NCI-H2107 (cell line): ENCODE results near the gene KIF16B.
"Not testable (repeated sequence)": the region's sequence is repeated elsewhere in the genome, so short reads cannot be mapped to it uniquely, and the experiment has no call there.

ENCODE experiments used
- DNase-seq: peaks from one replicate; lab custom pipeline; 2025; lab: John Stamatoyannopoulos, UW

The KIF16B gene

DNA sequence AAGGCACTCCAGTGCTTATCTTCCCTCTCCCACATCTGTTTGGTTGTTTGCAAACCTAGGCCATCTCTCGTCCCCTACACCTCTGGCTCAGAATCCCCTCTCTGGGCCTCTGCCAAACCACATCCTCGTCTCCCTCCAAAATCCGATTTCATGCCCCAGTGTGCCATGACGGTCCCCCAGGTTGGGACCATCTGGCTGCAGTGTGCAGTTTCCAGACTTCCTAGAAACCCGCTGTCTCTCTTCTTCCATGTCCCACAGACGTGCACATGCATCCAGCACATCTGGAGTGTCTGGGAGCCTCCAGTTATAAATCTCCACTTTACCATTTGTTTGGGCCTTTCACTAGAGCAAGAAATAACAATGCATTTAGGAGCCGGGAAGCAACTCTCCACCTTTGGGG lies 316.2 kb downstream of the KIF16B start:
- no peak for DNase-seq

DNA sequence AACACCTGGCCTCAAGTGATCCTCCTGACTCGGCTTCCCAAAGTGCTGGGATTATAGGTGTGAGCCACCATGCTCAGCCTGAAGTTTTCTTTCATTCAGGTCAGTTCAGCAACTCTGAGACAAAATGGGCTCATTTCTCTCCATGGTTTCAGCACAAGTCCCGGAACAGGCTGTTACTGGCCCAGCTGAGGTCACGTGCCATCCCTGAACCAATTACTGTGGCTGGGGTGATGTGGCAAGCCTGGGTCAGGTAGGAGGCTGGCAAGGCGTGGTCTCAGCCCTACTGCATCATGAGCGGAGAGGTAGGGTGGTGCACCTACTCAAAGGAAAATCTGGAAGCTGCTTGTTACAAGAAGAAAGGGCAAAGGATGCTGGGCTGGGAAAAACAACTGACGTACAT lies 326.4 kb downstream of the KIF16B start:
- no peak for DNase-seq

DNA sequence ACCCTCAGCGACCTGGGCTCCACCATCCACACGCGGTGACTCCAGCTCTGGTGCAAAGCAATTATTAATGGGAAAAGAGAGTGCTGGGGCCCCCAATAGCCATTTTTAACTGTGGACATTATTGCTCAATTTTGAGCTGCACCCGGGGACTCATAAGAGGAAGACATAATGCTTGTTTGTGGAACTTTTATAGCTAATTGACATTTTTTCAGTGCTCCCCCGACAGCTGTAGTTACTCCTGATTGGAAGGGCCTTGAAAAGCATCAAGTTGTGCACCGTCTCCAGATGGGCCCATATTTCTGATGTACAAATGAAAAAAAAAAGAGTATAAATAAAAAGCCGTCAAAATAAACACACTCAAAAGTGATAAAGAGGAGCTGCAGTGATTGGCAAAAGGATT lies 327.0 kb downstream of the KIF16B start:
- no peak for DNase-seq

DNA sequence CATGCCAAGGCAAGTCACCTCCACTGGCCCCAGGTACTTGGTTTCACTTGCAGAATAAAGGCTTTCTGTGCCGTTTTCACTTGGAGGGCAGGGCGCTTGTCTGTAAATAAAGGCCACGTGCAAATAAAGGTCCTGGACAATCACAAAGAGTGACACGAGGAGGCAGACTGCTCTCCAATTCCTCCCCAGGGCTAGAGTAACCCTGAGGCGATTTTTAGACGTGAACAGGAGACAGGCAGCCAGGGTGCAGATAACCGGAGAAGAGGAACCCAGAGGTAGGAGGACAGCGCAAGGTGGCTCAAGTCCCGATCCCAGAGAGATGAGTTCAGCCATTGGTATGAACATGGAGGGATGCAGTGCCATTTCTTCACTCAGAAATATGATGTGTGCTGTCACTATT lies 327.4 kb downstream of the KIF16B start:
- DNase-seq = no peak

DNA sequence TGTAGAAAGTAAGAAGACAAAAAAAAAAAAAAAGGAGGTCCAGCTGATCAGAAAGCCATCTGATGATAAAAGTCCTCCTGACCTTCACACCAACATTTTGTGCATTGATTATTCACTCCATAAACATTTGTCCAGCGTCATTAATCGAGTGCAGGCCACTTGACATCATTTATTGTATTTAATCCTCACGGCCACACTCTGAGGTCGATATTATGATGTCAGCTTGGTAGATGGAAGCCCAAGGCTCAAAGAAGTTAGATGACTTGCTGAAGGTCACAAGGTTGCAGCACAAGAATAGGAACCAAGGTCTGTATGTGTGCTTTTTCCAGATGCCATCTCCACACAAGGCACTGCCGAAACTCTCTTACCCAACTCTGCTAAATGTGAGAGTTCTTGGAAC lies 328.4 kb downstream of the KIF16B start:
- no peak for DNase-seq

DNA sequence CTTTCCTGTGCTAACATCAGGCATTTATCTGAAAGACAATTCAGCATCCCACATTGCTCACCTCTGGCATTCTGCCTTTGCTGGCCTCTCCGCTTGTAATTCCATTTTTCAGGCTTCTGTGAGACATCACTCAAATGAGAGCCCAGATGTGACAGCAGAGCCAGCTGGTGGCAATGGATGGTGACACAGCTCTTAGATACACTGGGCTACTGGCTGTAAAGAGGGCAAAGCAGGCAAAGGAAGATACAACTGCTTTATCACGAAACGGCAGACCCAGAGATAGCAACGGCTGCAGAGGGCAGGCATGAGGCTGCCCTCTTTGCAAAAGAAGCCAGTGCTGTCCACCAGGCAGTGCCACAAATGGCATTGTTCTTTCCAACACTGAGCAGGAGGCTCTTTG lies 329.8 kb downstream of the KIF16B start:
- no peak for DNase-seq

DNA sequence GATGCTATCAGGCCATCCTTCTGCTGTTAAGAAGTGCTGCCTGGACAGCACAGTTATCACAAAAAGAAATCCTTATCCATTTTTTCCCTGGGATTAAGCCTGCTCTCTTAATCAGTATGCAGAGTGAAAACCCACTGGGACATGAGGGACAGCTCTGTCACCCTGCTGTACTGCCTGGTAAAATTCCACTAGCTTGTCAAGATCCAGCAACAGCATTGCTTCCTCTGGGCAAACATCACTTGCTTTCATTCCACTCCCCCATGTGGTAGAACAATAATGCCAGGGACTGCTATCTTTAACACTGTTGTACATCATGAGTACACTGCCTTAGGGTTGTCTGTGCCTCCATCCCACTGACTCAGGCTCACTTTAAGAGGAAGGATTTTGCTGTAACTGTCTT lies 331.3 kb downstream of the KIF16B start:
- no peak for DNase-seq

DNA sequence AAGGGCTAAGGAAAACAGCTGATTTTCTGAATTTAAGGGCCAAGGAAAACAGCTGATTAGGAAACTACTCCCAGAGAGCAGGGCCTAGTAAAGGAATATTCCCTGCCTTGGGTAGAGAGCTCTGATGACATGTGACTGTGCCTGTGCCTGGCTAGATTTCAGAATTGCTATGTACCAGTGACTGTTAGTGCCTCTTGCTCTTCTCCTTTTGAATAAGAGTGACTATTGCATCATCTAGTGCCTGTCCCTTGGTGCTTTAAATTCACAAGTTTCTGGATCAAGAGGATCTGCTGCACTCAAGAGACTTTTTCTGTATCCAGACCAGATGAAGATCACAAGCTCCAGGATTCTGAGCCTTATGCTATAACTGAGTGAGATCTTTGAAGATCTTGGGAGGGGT lies 332.9 kb downstream of the KIF16B start:
- no peak for DNase-seq

DNA sequence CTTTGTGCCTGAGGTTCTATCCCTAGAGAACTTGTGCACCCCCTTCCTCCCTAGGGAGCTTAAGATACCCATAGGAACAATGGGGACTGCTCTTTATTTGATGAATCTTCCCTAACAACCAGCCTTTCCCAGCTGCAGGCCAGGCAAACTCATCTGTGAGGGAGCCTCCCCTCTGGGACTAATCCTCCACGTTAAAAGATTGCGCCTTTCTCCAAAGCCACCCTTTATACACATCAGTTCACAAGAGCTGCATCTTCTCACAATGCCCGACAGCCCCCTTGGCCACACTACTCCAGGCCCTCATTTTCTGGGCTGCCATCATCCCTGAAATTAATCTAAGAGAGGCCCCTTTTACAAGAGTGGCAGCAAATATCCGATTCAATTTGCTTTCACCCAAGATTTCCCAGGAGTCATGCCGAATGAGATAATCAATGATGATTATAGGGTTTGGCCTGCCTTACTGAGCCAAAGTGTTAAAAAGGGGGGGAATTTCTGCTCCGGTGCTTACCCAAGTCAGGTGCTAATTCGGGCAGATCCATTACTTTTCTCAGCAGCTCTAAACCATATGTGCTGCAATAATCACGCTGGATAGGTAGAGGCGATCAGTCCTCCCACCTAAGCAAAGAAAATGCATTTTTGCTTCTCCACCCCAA lies 336.5 kb downstream of the KIF16B start:
- DNase-seq = no peak

DNA sequence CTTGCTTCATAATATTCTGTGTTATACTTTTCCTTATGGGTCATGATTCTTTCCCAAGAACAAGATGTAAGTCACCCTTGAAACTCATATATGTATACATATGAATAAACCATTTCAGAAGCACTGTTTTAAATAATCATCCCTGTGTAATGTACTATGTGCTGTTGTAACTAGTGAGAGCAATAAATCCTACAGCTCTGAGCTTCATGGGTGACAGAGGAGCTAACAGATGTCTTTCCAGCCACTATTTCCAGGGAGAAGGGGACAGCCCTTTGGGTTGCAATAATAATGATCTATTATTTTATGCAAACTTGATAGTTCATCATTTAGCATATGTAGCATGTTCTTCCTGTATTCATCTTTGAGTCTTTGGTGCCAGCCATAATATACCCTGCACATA lies 342.8 kb downstream of the KIF16B start:
- DNase-seq = no peak

DNA sequence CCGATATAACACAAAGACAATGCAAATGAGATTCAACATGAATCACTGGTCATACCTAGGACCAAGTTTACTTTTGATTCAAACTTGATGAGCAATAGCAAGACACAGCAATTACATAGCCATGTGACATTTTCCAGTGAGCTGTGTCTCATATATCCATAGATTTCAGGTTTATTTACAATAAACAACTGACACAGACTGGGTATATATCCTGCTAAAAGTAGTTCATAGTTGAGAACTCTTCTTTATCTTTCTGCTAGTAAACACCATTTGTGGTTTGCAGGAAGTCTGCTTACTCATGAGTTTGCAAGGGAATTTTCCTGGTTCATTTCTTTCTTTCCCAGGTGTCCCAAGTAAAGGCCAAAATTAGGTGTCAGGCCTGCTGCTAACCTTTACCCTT lies 343.4 kb downstream of the KIF16B start:
- DNase-seq = no peak

DNA sequence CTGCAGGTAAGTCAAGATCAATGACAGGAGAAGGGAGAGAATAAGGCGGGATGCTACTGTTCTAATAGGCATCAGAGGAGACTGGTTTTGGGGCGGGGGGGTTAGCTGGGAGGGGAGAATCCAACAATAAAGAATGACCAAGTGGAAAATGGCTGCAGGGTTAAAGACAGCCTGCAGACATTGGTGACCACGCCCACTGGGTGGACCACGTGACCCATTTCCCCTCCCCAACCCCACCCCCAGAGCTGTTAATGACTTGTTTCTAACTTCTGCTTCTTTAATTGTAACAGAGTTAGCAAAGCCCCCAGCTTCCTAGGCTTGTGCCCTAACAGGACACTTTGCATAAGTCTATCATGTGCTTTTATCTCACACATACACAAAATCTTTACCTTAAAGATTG lies 344.5 kb downstream of the KIF16B start:
- no peak for DNase-seq

DNA sequence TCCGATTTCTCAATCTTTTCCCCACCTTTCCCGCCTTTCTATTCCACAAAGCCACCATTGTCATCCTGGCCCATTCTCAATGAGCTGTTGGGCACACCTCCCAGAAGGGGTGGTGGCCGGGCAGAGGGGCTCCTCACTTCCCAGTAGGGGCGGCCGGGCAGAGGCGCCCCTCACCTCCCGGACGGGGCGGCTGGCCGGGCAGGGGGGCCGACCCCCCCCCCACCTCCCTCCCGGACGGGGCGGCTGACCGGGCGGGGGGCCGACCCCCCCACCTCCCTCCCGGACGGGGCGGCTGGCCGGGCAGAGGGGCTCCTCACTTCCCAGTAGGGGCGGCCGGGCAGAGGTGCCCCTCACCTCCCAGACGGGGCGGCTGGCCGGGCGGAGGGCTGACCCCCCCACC lies 346.3 kb downstream of the KIF16B start:
- DNase-seq = not testable (repeated sequence)

DNA sequence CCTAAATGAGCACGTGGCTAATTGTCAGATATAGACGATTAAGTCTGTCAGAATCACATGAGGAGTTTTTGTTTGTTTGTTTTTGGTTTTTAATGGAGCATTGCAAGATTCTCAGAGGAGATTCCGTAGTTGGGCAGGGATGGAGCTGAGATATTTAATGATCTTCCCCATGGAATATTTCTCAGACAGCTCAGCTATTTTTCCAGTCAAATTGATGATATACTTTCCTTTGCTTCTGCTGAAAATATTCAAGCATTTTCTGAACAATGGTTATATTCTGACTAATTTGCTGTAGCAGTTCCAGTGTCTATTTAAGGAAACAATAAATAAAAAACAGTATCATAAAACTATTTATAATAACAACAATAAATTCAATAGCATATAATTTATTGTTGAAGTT lies 348.4 kb downstream of the KIF16B start:
- no peak for DNase-seq

DNA sequence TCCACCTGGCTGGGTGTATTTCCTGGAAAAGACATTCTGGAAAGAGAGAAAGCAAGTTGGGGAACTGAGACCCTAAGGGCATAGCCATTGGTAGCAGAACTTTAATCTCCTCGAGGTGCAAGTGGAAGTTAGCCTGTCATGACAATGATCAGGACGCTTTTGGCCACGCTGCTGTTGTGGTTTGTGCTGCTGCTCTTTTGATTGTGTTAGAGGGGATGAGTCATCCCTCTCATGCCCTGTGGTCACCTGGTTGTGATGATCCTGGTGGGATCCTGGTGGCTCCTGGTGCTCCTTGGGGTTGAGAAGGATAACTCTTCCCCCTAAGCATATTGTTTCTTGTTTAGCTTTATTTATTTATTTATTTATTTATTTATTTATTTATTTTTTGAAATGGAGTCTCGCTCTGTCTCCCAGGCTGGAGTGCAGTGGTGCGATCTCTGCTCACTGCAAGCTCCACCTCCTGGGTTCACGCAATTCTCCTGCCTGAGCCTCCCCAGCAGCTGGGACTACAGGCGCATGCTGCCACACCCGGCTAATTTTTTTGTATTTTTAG lies 350.3 kb downstream of the KIF16B start:
- no peak for DNase-seq
